NCI-H748 (cell line): ENCODE measurements around the gene CXCL11.
"Not testable (repeated sequence)": the region's sequence is repeated elsewhere in the genome, so short reads cannot be mapped to it uniquely, and the experiment has no call there.

Experiments
- DNase-seq: peaks from one replicate; lab custom pipeline; 2025; ENCODE audit not compliant: unreplicated experiment; lab: John Stamatoyannopoulos, UW

The CXCL11 gene

GRCh38 chr4:76002176-76002575, 33.7 kb downstream of the CXCL11 start:
- peak; percentile 52 for DNase-seq

GRCh38 chr4:76001700-76002099, 34.2 kb downstream of the CXCL11 start:
- DNase-seq, result no peak

- DNase-seq, result no peak
These were observed 35.6 kb downstream of the CXCL11 start for GRCh38 chr4:76000279-76000678.

- DNase-seq, result not testable (repeated sequence)
These were observed 37.2 kb downstream of the CXCL11 start for GRCh38 chr4:75998525-75999147.

- DNase-seq, result no peak
These were observed 37.9 kb downstream of the CXCL11 start for GRCh38 chr4:75997946-75998345.

GRCh38 chr4:75997081-75997480, 38.8 kb downstream of the CXCL11 start:
- DNase-seq, result no peak

- peak; percentile 66 for DNase-seq
These were observed 40.1 kb downstream of the CXCL11 start for GRCh38 chr4:75995727-75996126.

GRCh38 chr4:75992462-75992861, 43.4 kb downstream of the CXCL11 start:
- DNase-seq, result no peak

- DNase-seq, result peak; percentile 23
These were observed 45.9 kb downstream of the CXCL11 start for GRCh38 chr4:75989846-75990528.

GRCh38 chr4:75985116-75985515, 50.8 kb downstream of the CXCL11 start:
- DNase-seq, result no peak
